ENCODE results near the gene SPG7.

GRCh38 chr16:89549007-89549700 lies 41.0 kb downstream of the SPG7 start:
- TF ChIP-seq SP1 (IDR thresholded peaks at IDR 0.05) (no peak), CTCF (IDR thresholded peaks at IDR 0.05; ENCODE audit: low read depth, low read length, missing input control) (no peak), EGR1 (IDR thresholded peaks at IDR 0.05; ENCODE audit: low read depth in 2 of 2) (no peak)
- TF ChIP-seq, protein P1, sequence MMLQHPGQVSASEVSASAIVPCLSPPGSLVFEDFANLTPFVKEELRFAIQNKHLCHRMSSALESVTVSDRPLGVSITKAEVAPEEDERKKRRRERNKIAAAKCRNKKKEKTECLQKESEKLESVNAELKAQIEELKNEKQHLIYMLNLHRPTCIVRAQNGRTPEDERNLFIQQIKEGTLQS (IDR thresholded peaks at IDR 0.05): no peak
- TF ChIP-seq, protein P2, sequence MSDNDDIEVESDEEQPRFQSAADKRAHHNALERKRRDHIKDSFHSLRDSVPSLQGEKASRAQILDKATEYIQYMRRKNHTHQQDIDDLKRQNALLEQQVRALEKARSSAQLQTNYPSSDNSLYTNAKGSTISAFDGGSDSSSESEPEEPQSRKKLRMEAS (IDR thresholded peaks at IDR 0.05): no peak
